ENCODE data around the gene DMBT1. TPM values are rescaled to one million over a fixed set of nuclear protein-coding genes. Genes with fewer than 3 reads are reported as not detected.

The DMBT1 gene
- total and polyA plus RNA-seq, 2 of the 4 experiments (the other 2 are of a cell fraction): under 0.01 TPM; not detected in 1

- Histone ChIP-seq H2BK15ac (ENCODE audit: low read depth, low read length) (no peak overlapping the region), H3K9ac (ENCODE audit: low read depth, low read length) (no peak overlapping the region), H4K5ac (ENCODE audit: low read depth, low read length) (no peak overlapping the region), H3K4me3 (ENCODE audit: insufficient read depth, low read depth, low read length) (no peak overlapping the region), H2BK120ac (ENCODE audit: low read depth, low read length) (no peak overlapping the region), H3K9me3 (ENCODE audit: control insufficient read depth, insufficient read depth, low read length) (no peaks in the 10 kb centered on the region), H3K4me1 (ENCODE audit: control insufficient read depth, insufficient read depth, low read length) (no peaks in the 10 kb centered on the region), H4K20me1 (ENCODE audit: insufficient read depth, low read length) (no peaks in the 10 kb centered on the region), H2AK9ac (replicated peaks; ENCODE audit: low read depth, low read length, poor library complexity) (no peak overlapping the region), H3K79me1 (ENCODE audit: low read depth in 1 of 2, low read length in 2 of 2) (no peaks in the 10 kb centered on the region), H3K27ac (ENCODE audit: insufficient read depth, low read length) (no peak overlapping the region), H2AFZ (replicated peaks; ENCODE audit: low read length, poor library complexity) (no peak overlapping the region), H3K4ac (ENCODE audit: low read depth, low read length) (no peak overlapping the region), H3K9me1 (ENCODE audit: insufficient read depth, low read length) (peaks cover 4% of the 10 kb centered on the region), H3K18ac (ENCODE audit: low read depth, low read length) (no peak overlapping the region), H3K4me2 (ENCODE audit: low read depth, low read length) (no peak overlapping the region), H3K36me3 (ENCODE audit: control insufficient read depth, insufficient read depth, low read length) (peaks cover 27% of the 10 kb centered on the region), H3K14ac (replicated peaks; ENCODE audit: low read depth, low read length) (no peak overlapping the region), H3K27me3 (ENCODE audit: control insufficient read depth, insufficient read depth, low read length) (no peaks in the 10 kb centered on the region), H3K23ac (ENCODE audit: low read depth, low read length) (no peak overlapping the region), H2AK5ac (ENCODE audit: low read depth, low read length) (no peak overlapping the region), H4K91ac (ENCODE audit: insufficient read depth, low read depth, low read length) (no peak overlapping the region), H2BK5ac (ENCODE audit: low read depth, low read length, poor library complexity, severe bottlenecking) (no peak overlapping the region), H2BK20ac (ENCODE audit: low read depth, low read length) (no peak overlapping the region), H4K8ac (ENCODE audit: low read depth in 2 of 2, low read length in 2 of 2) (no peak overlapping the region), H3K56ac (ENCODE audit: extremely low read depth, insufficient read depth, low read length) (no peak overlapping the region)
- no peak for TF ChIP-seq MXI1 (IDR thresholded peaks at IDR 0.05; ENCODE audit: borderline replicate concordance, low read depth, low read length)
- TF ChIP-seq MAFK (IDR thresholded peaks at IDR 0.05; ENCODE audit: low read depth, low read length): peak; percentile 8; the same call in 1 of the 2 replicates
- 94% methylated on average over 12 of the region's 22 CpGs; no CpG with 5 or more reads in 1 of the 2 experiments for WGBS, 2 experiments (ENCODE audit: extremely low coverage in 2 of 2, insufficient read length in 1 of 2)
- peak; percentile 55 for DNase-seq
- in situ Hi-C loops (cut with MboI; ENCODE audit: low sequenced_read_pairs): no loop called here
- POLR2A ChIA-PET (ENCODE audit: unreplicated experiment): no interaction called here
- intact Hi-C loops (cut with micrococcal nuclease): no loop called here
- BruUV-seq (replicated peaks): TSS peak; percentile 100
- CTCF ChIA-PET: interaction anchor here (1.0 kb wide), 1 partner anchor 372 kb away, joined by 3 read pairs; no protein-coding TSS in a partner anchor
- dilution Hi-C loops (cut with HindIII; ENCODE audit: low sequenced_read_pairs, unreplicated experiment): no loop called here
- peak; percentile 42; the same call in 1 of the 2 replicates for ATAC-seq (ENCODE audit: low read depth)
These were observed 46.3 kb upstream of the DMBT1 start for GRCh38 chr10:122514045-122514840.

Data from IMR-90 (cell line).